ENCODE measurements around the gene BTBD3.

The BTBD3 gene

GRCh38 chr20:11935212-11936154 lies 17.8 kb downstream of the BTBD3 start:
- Histone ChIP-seq H3K9me3 (ENCODE audit: control insufficient read depth in 5 of 5, low read length in 5 of 5) (no peaks in the 10 kb centered on the region), H3K27ac (ENCODE audit: low read depth, low read length) (no peak overlapping the region), H3K36me3 (ENCODE audit: control insufficient read depth in 5 of 5, insufficient read depth in 5 of 5, low read length in 5 of 5) (no peaks in the 10 kb centered on the region), H3K4me1 (ENCODE audit: control insufficient read depth in 5 of 5, insufficient read depth in 5 of 5, low read length in 5 of 5) (peaks cover 0 to 4% (median 0%) of the 10 kb centered on the region in 5 donors), H3K9ac (ENCODE audit: low read length in 5 of 5) (no peak overlapping the region), H3K4me3 (ENCODE audit: low read depth in 1 of 5, low read length in 5 of 5) (no peak overlapping the region), H3K27me3 (ENCODE audit: control insufficient read depth in 5 of 5, insufficient read depth in 4 of 5, low read length in 5 of 5) (no peaks in the 10 kb centered on the region)

GRCh38 chr20:11936157-11936556 lies 18.5 kb downstream of the BTBD3 start:
- no peaks in the 10 kb centered on the region for H3K27me3 ChIP-seq (ENCODE audit: control insufficient read depth in 5 of 5, insufficient read depth in 4 of 5, low read length in 5 of 5)
- H3K9me3 ChIP-seq (ENCODE audit: control insufficient read depth in 5 of 5, low read length in 5 of 5) = no peaks in the 10 kb centered on the region
- no peaks in the 10 kb centered on the region for H3K36me3 ChIP-seq (ENCODE audit: control insufficient read depth in 5 of 5, insufficient read depth in 5 of 5, low read length in 5 of 5)
- H3K27ac ChIP-seq (ENCODE audit: low read depth, low read length) = no peak overlapping the region
- H3K4me1 ChIP-seq (ENCODE audit: control insufficient read depth in 5 of 5, insufficient read depth in 5 of 5, low read length in 5 of 5) = peaks cover 0 to 4% (median 0%) of the 10 kb centered on the region in 5 donors
- no peak overlapping the region for H3K9ac ChIP-seq (ENCODE audit: low read length in 5 of 5)
- H3K4me3 ChIP-seq (ENCODE audit: low read depth in 1 of 5, low read length in 5 of 5) = no peak overlapping the region

GRCh38 chr20:11937230-11937629 lies 19.5 kb downstream of the BTBD3 start:
- H3K9ac ChIP-seq (ENCODE audit: low read length in 5 of 5) = no peak overlapping the region
- H3K4me3 ChIP-seq (ENCODE audit: low read depth in 1 of 5, low read length in 5 of 5) = no peak overlapping the region
- peaks cover 0 to 4% (median 0%) of the 10 kb centered on the region in 5 donors for H3K4me1 ChIP-seq (ENCODE audit: control insufficient read depth in 5 of 5, insufficient read depth in 5 of 5, low read length in 5 of 5)
- H3K36me3 ChIP-seq (ENCODE audit: control insufficient read depth in 5 of 5, insufficient read depth in 5 of 5, low read length in 5 of 5) = no peaks in the 10 kb centered on the region
- H3K9me3 ChIP-seq (ENCODE audit: control insufficient read depth in 5 of 5, low read length in 5 of 5) = no peaks in the 10 kb centered on the region
- H3K27ac ChIP-seq (ENCODE audit: low read depth, low read length) = no peak overlapping the region
- no peaks in the 10 kb centered on the region for H3K27me3 ChIP-seq (ENCODE audit: control insufficient read depth in 5 of 5, insufficient read depth in 4 of 5, low read length in 5 of 5)

GRCh38 chr20:11941593-11942246 lies 24.0 kb downstream of the BTBD3 start:
- no peaks in the 10 kb centered on the region for H3K4me1 ChIP-seq (ENCODE audit: control insufficient read depth in 5 of 5, insufficient read depth in 5 of 5, low read length in 5 of 5)
- H3K27ac ChIP-seq (ENCODE audit: low read depth, low read length) = no peak overlapping the region
- no peak overlapping the region for H3K9ac ChIP-seq (ENCODE audit: low read length in 5 of 5)
- H3K27me3 ChIP-seq (ENCODE audit: control insufficient read depth in 5 of 5, insufficient read depth in 4 of 5, low read length in 5 of 5) = no peaks in the 10 kb centered on the region
- H3K9me3 ChIP-seq (ENCODE audit: control insufficient read depth in 5 of 5, low read length in 5 of 5) = peaks cover 0 to 6% (median 0%) of the 10 kb centered on the region in 5 donors
- H3K4me3 ChIP-seq (ENCODE audit: low read depth in 1 of 5, low read length in 5 of 5) = no peak overlapping the region
- no peaks in the 10 kb centered on the region for H3K36me3 ChIP-seq (ENCODE audit: control insufficient read depth in 5 of 5, insufficient read depth in 5 of 5, low read length in 5 of 5)

- no peak overlapping the region for H3K27ac ChIP-seq (ENCODE audit: low read depth, low read length)
- H3K36me3 ChIP-seq (ENCODE audit: control insufficient read depth in 5 of 5, insufficient read depth in 5 of 5, low read length in 5 of 5) = no peaks in the 10 kb centered on the region
- H3K4me1 ChIP-seq (ENCODE audit: control insufficient read depth in 5 of 5, insufficient read depth in 5 of 5, low read length in 5 of 5) = no peaks in the 10 kb centered on the region
- peaks cover 0 to 6% (median 0%) of the 10 kb centered on the region in 5 donors for H3K9me3 ChIP-seq (ENCODE audit: control insufficient read depth in 5 of 5, low read length in 5 of 5)
- H3K9ac ChIP-seq (ENCODE audit: low read length in 5 of 5) = no peak overlapping the region
- H3K4me3 ChIP-seq (ENCODE audit: low read depth in 1 of 5, low read length in 5 of 5) = no peak overlapping the region
- H3K27me3 ChIP-seq (ENCODE audit: control insufficient read depth in 5 of 5, insufficient read depth in 4 of 5, low read length in 5 of 5) = no peaks in the 10 kb centered on the region
These were observed 26.1 kb downstream of the BTBD3 start for GRCh38 chr20:11943778-11944177.

GRCh38 chr20:11948806-11949205 lies 31.1 kb downstream of the BTBD3 start:
- Histone ChIP-seq H3K27ac (ENCODE audit: low read depth, low read length) (no peak overlapping the region), H3K27me3 (ENCODE audit: control insufficient read depth in 5 of 5, insufficient read depth in 4 of 5, low read length in 5 of 5) (no peaks in the 10 kb centered on the region), H3K4me1 (ENCODE audit: control insufficient read depth in 5 of 5, insufficient read depth in 5 of 5, low read length in 5 of 5) (no peaks in the 10 kb centered on the region), H3K4me3 (ENCODE audit: low read depth in 1 of 5, low read length in 5 of 5) (no peak overlapping the region), H3K9me3 (ENCODE audit: control insufficient read depth in 5 of 5, low read length in 5 of 5) (peaks cover 0 to 8% (median 3%) of the 10 kb centered on the region in 5 donors), H3K36me3 (ENCODE audit: control insufficient read depth in 5 of 5, insufficient read depth in 5 of 5, low read length in 5 of 5) (no peaks in the 10 kb centered on the region), H3K9ac (ENCODE audit: low read length in 5 of 5) (no peak overlapping the region)

DNA sequence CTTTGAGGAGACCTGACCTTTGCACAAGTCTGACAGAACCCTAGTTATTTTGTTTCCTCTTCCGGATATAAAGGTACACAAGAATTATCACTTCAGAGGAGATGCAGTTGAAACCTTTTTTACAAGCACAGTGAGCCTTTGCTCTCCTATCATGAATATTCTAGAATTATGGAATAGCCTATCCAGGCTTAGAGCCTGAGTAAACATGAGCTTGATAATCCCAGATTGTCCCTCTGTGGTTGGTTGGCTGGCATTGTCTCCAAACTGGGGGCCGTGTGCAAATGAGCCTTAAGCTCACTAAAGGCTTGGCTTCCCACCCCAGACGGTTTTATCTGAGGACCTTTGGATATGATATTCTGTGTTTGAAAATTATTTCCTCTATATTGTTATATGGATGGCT lies 32.0 kb downstream of the BTBD3 start:
- H3K9ac ChIP-seq (ENCODE audit: low read length in 5 of 5) = no peak overlapping the region
- no peaks in the 10 kb centered on the region for H3K4me1 ChIP-seq (ENCODE audit: control insufficient read depth in 5 of 5, insufficient read depth in 5 of 5, low read length in 5 of 5)
- no peak overlapping the region for H3K27ac ChIP-seq (ENCODE audit: low read depth, low read length)
- H3K9me3 ChIP-seq (ENCODE audit: control insufficient read depth in 5 of 5, low read length in 5 of 5) = peaks cover 0 to 5% (median 4%) of the 10 kb centered on the region in 5 donors
- H3K27me3 ChIP-seq (ENCODE audit: control insufficient read depth in 5 of 5, insufficient read depth in 4 of 5, low read length in 5 of 5) = no peaks in the 10 kb centered on the region
- H3K4me3 ChIP-seq (ENCODE audit: low read depth in 1 of 5, low read length in 5 of 5) = no peak overlapping the region
- no peaks in the 10 kb centered on the region for H3K36me3 ChIP-seq (ENCODE audit: control insufficient read depth in 5 of 5, insufficient read depth in 5 of 5, low read length in 5 of 5)

DNA sequence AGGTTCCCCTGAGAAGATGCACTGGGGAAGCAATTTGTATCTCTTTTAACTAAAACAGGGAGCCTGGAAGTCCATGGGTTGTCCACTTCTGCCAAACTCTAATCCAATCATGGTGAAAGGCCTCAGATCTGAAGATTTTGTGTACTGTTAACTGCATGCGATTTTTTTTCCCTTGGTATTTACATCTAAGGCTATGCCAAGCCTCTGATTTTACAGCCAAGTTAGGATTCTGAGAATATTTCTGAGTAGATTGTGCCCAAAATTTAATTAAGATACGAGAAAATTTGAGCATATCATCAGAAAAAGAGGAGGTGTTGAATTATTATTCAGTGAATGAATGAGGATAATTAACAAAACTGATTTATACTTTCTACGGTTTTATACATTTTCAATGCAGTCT lies 34.0 kb downstream of the BTBD3 start:
- no peak overlapping the region for H3K27ac ChIP-seq (ENCODE audit: low read depth, low read length)
- H3K4me3 ChIP-seq (ENCODE audit: low read depth in 1 of 5, low read length in 5 of 5) = no peak overlapping the region
- no peak overlapping the region for H3K9ac ChIP-seq (ENCODE audit: low read length in 5 of 5)
- no peaks in the 10 kb centered on the region for H3K4me1 ChIP-seq (ENCODE audit: control insufficient read depth in 5 of 5, insufficient read depth in 5 of 5, low read length in 5 of 5)
- no peaks in the 10 kb centered on the region for H3K27me3 ChIP-seq (ENCODE audit: control insufficient read depth in 5 of 5, insufficient read depth in 4 of 5, low read length in 5 of 5)
- no peaks in the 10 kb centered on the region for H3K36me3 ChIP-seq (ENCODE audit: control insufficient read depth in 5 of 5, insufficient read depth in 5 of 5, low read length in 5 of 5)
- H3K9me3 ChIP-seq (ENCODE audit: control insufficient read depth in 5 of 5, low read length in 5 of 5) = peaks cover 4 to 12% (median 10%) of the 10 kb centered on the region in 5 donors

DNA sequence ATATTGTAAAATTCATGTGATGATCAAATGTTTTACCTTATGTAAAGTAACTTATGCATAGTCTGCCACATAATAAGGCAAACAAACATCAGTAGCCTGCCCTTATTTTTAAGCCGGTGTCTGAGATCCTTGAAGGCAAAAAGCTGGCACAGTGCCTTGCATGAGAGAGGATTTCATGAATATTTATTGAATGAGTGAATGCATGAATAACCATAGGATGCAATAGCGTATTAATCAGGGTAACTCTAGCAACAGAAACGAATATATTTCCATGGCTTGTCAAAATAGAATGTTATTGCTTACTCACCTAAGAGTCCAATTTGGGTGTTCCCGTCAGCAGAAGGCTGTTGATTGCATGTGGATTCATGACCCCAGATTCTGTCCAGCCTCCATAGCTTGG lies 34.9 kb downstream of the BTBD3 start:
- no peaks in the 10 kb centered on the region for H3K27me3 ChIP-seq (ENCODE audit: control insufficient read depth in 5 of 5, insufficient read depth in 4 of 5, low read length in 5 of 5)

DNA sequence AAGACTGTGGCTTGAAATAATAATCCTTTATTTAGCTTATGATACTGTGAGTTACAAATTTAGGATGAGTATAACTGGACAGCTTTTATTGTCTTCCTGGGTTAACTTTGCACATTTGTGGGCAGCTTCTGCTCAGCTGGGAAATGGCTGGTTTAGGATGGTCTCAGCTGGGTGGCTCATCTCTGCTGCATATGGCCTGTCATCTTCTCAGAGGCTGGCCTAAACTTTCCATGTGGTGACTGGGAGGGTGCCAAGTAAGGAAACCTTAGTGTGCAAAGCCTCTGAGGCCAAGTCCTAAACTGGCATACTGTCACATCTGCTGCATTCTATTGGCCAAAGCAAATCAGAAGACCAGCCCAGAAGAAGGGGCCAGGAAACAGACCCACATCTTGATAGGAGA lies 40.2 kb downstream of the BTBD3 start:
- H3K4me1 ChIP-seq (ENCODE audit: control insufficient read depth in 5 of 5, insufficient read depth in 5 of 5, low read length in 5 of 5) = no peaks in the 10 kb centered on the region
- peaks cover 4 to 10% (median 7%) of the 10 kb centered on the region in 5 donors for H3K9me3 ChIP-seq (ENCODE audit: control insufficient read depth in 5 of 5, low read length in 5 of 5)
- H3K9ac ChIP-seq (ENCODE audit: low read length in 5 of 5) = no peak overlapping the region
- no peak overlapping the region for H3K27ac ChIP-seq (ENCODE audit: low read depth, low read length)
- no peaks in the 10 kb centered on the region for H3K36me3 ChIP-seq (ENCODE audit: control insufficient read depth in 5 of 5, insufficient read depth in 5 of 5, low read length in 5 of 5)
- no peaks in the 10 kb centered on the region for H3K27me3 ChIP-seq (ENCODE audit: control insufficient read depth in 5 of 5, insufficient read depth in 4 of 5, low read length in 5 of 5)
- H3K4me3 ChIP-seq (ENCODE audit: low read depth in 1 of 5, low read length in 5 of 5) = no peak overlapping the region

More for the DNA sequence above, 34.9 kb downstream of the BTBD3 start:
- H3K27ac ChIP-seq (ENCODE audit: low read depth, low read length) = no peak overlapping the region
- H3K4me1 ChIP-seq (ENCODE audit: control insufficient read depth in 5 of 5, insufficient read depth in 5 of 5, low read length in 5 of 5) = no peaks in the 10 kb centered on the region
- no peaks in the 10 kb centered on the region for H3K36me3 ChIP-seq (ENCODE audit: control insufficient read depth in 5 of 5, insufficient read depth in 5 of 5, low read length in 5 of 5)
- no peak overlapping the region for H3K9ac ChIP-seq (ENCODE audit: low read length in 5 of 5)
- H3K9me3 ChIP-seq (ENCODE audit: control insufficient read depth in 5 of 5, low read length in 5 of 5) = peaks cover 4 to 12% (median 10%) of the 10 kb centered on the region in 5 donors
- no peak overlapping the region for H3K4me3 ChIP-seq (ENCODE audit: low read depth in 1 of 5, low read length in 5 of 5)

Measured in subcutaneous abdominal adipose tissue (tissue), 5 donors.